ENCODE data around the gene NUDC.

Gene NUDC

GRCh38 chr1:26994020-26994786, 72.7 kb downstream of the NUDC start:
- no peak for DNase-seq

GRCh38 chr1:26994787-26995517, 73.4 kb downstream of the NUDC start:
- DNase-seq: peak; percentile 81

GRCh38 chr1:26996024-26996423, 74.5 kb downstream of the NUDC start:
- DNase-seq: no peak

Data from NCI-H2171 (cell line).